Measurements from ENCODE around the gene USP40.

The USP40 gene

DNA sequence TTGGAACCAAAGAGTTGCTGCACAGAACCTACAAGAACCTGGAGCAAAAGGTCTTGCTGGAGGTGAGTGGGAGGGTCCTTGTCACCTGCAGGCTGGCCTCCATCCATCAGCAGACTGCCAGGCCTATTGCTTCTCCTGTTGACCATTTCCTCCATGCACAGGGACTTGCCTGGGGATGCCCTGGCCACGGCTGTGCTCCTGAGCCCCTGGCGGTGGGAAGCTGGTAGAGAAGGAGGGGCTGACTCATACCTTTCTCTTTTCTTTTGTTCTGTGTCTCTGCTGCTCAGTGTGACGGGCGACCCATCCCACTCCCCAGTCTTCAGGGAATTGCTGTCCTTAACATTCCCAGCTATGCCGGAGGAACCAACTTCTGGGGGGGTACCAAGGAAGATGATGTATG is 109.6 kb downstream of the USP40 start:
- no peak overlapping the region for H3K4me2 ChIP-seq (ENCODE audit: low read depth, low read length, poor library complexity, severe bottlenecking)
- H3F3A ChIP-seq (ENCODE audit: insufficient read depth), result no peaks in the 10 kb centered on the region
- H4K20me1 ChIP-seq (ENCODE audit: low read depth, low read length), result no peaks in the 10 kb centered on the region
- no peak overlapping the region for H3K27ac ChIP-seq (ENCODE audit: low read depth, low read length)
- H3K79me2 ChIP-seq (ENCODE audit: insufficient read depth, low read length), result no peaks in the 10 kb centered on the region
- no peak overlapping the region for H2AFZ ChIP-seq (ENCODE audit: low read depth, low read length, severe bottlenecking)
- no peak overlapping the region for H3K4me3 ChIP-seq (ENCODE audit: insufficient read depth, low read length, poor library complexity, severe bottlenecking)
- H3K9ac ChIP-seq (ENCODE audit: low read length), result no peak overlapping the region
- H3K36me3 ChIP-seq (ENCODE audit: low read length), result no peaks in the 10 kb centered on the region
- H3K9me2 ChIP-seq (replicated peaks; ENCODE audit: insufficient read depth, low read length), result no peaks in the 10 kb centered on the region
- no peaks in the 10 kb centered on the region for H3K9me3 ChIP-seq (ENCODE audit: insufficient read depth, low read length)
- TF ChIP-seq, protein P1, sequence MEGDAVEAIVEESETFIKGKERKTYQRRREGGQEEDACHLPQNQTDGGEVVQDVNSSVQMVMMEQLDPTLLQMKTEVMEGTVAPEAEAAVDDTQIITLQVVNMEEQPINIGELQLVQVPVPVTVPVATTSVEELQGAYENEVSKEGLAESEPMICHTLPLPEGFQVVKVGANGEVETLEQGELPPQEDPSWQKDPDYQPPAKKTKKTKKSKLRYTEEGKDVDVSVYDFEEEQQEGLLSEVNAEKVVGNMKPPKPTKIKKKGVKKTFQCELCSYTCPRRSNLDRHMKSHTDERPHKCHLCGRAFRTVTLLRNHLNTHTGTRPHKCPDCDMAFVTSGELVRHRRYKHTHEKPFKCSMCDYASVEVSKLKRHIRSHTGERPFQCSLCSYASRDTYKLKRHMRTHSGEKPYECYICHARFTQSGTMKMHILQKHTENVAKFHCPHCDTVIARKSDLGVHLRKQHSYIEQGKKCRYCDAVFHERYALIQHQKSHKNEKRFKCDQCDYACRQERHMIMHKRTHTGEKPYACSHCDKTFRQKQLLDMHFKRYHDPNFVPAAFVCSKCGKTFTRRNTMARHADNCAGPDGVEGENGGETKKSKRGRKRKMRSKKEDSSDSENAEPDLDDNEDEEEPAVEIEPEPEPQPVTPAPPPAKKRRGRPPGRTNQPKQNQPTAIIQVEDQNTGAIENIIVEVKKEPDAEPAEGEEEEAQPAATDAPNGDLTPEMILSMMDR (IDR thresholded peaks at IDR 0.05; ENCODE audit: insufficient read depth, low read length, poor library complexity, severe bottlenecking), result no peak
- no peaks in the 10 kb centered on the region for H3K27me3 ChIP-seq (ENCODE audit: low read length)

DNA sequence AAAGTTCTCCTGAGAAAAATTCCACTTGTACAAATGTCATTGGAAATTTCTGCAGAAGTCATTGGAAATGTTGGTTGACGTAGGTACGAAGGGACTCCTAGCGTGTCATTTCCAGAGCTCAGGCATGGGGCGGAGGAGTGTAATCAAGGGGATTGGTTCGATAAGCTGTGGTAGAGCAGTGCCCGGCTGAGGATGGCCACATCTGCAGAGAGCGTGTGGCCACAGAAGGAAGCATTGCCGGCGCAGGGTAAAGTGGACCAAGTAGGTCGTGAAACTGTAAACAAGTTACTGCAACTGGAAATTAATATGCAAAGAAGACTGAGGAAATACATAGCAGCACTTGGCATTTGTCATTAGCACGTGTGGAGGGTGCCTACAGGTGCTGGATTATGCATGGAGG is 110.5 kb downstream of the USP40 start:
- no peak overlapping the region for H3K4me3 ChIP-seq (ENCODE audit: insufficient read depth, low read length, poor library complexity, severe bottlenecking)
- H3K27me3 ChIP-seq (ENCODE audit: low read length), result no peaks in the 10 kb centered on the region
- H3F3A ChIP-seq (ENCODE audit: insufficient read depth), result no peaks in the 10 kb centered on the region
- no peak for TF ChIP-seq EZH2phosphoT487 (conservative IDR thresholded peaks at IDR 0.05; ENCODE audit: low read length)
- TF ChIP-seq, protein P1 (IDR thresholded peaks at IDR 0.05; ENCODE audit: insufficient read depth, low read length, poor library complexity, severe bottlenecking), result no peak
- H3K4me2 ChIP-seq (ENCODE audit: low read depth, low read length, poor library complexity, severe bottlenecking), result no peak overlapping the region
- no peaks in the 10 kb centered on the region for H3K79me2 ChIP-seq (ENCODE audit: insufficient read depth, low read length)
- H3K36me3 ChIP-seq (ENCODE audit: low read length), result no peaks in the 10 kb centered on the region
- no peaks in the 10 kb centered on the region for H4K20me1 ChIP-seq (ENCODE audit: low read depth, low read length)
- H3K9ac ChIP-seq (ENCODE audit: low read length), result no peak overlapping the region
- H2AFZ ChIP-seq (ENCODE audit: low read depth, low read length, severe bottlenecking), result no peak overlapping the region
- no peaks in the 10 kb centered on the region for H3K9me2 ChIP-seq (replicated peaks; ENCODE audit: insufficient read depth, low read length)
- no peaks in the 10 kb centered on the region for H3K9me3 ChIP-seq (ENCODE audit: insufficient read depth, low read length)
- no peak overlapping the region for H3K27ac ChIP-seq (ENCODE audit: low read depth, low read length)

DNA sequence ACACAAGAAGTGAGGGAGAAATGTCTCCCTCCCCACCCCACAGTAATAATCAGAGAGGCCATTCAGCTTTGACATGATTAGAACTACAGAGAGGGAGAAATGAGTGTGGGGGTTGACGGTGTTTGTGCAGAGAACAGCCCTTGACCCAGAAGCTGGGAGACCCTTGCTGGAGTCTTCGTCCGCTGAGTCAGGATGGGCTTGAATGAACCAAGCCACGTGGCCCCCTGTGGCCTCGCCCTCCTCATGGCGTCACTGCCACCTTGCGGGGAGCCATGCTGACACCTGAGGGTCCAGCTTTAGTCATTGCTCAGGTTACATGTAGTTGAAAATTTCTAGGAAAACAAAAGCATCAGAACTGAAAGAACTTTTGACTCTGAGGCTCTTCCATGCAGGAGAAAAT is 111.1 kb downstream of the USP40 start:
- H3K9me2 ChIP-seq (replicated peaks; ENCODE audit: insufficient read depth, low read length), result no peaks in the 10 kb centered on the region
- TF ChIP-seq, protein P1 (IDR thresholded peaks at IDR 0.05; ENCODE audit: insufficient read depth, low read length, poor library complexity, severe bottlenecking), result no peak
- TF ChIP-seq EZH2phosphoT487 (conservative IDR thresholded peaks at IDR 0.05; ENCODE audit: low read length), result no peak

DNA sequence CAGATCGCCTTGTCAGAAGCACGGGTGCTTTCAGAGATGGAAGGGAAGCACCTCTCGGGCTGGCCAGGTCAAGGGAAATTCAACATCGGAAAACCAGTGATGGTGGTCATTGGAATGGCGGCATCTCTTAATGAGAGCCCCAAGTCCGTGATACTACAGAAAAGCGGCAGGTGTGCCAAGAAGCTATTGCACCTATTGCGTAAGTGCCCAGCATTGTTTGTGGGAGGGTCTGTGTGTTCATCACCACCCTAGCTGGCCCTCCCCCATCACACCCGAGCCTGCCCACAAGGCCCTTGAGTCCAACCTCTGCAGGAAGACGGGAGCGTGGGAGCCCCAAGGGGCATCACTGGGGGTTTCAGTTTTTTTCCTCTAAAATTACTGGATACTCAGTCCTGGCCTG is 111.6 kb downstream of the USP40 start:
- Histone ChIP-seq H3K9me3 (ENCODE audit: insufficient read depth, low read length) (no peaks in the 10 kb centered on the region), H2AFZ (ENCODE audit: low read depth, low read length, severe bottlenecking) (no peak overlapping the region), H3K27ac (ENCODE audit: low read depth, low read length) (no peak overlapping the region), H3F3A (ENCODE audit: insufficient read depth) (no peaks in the 10 kb centered on the region), H3K79me2 (ENCODE audit: insufficient read depth, low read length) (no peaks in the 10 kb centered on the region), H3K4me3 (ENCODE audit: insufficient read depth, low read length, poor library complexity, severe bottlenecking) (no peak overlapping the region), H3K9ac (ENCODE audit: low read length) (no peak overlapping the region), H3K27me3 (ENCODE audit: low read length) (no peaks in the 10 kb centered on the region), H3K9me2 (replicated peaks; ENCODE audit: insufficient read depth, low read length) (no peaks in the 10 kb centered on the region), H4K20me1 (ENCODE audit: low read depth, low read length) (no peaks in the 10 kb centered on the region), H3K4me2 (ENCODE audit: low read depth, low read length, poor library complexity, severe bottlenecking) (no peak overlapping the region), H3K36me3 (ENCODE audit: low read length) (no peaks in the 10 kb centered on the region)
- TF ChIP-seq, protein P1 (IDR thresholded peaks at IDR 0.05; ENCODE audit: insufficient read depth, low read length, poor library complexity, severe bottlenecking), result no peak
- no peak for TF ChIP-seq EZH2phosphoT487 (conservative IDR thresholded peaks at IDR 0.05; ENCODE audit: low read length)

More for the DNA sequence above, 111.1 kb downstream of the USP40 start:
- Histone ChIP-seq H3K9me3 (ENCODE audit: insufficient read depth, low read length) (no peaks in the 10 kb centered on the region), H4K20me1 (ENCODE audit: low read depth, low read length) (no peaks in the 10 kb centered on the region), H3F3A (ENCODE audit: insufficient read depth) (no peaks in the 10 kb centered on the region), H3K27ac (ENCODE audit: low read depth, low read length) (no peak overlapping the region), H3K4me2 (ENCODE audit: low read depth, low read length, poor library complexity, severe bottlenecking) (no peak overlapping the region), H3K27me3 (ENCODE audit: low read length) (no peaks in the 10 kb centered on the region), H3K36me3 (ENCODE audit: low read length) (no peaks in the 10 kb centered on the region), H3K9ac (ENCODE audit: low read length) (no peak overlapping the region), H3K4me3 (ENCODE audit: insufficient read depth, low read length, poor library complexity, severe bottlenecking) (no peak overlapping the region), H3K79me2 (ENCODE audit: insufficient read depth, low read length) (no peaks in the 10 kb centered on the region), H2AFZ (ENCODE audit: low read depth, low read length, severe bottlenecking) (no peak overlapping the region)
